HG03045 (cell line): ENCODE data around the gene MS4A4E.
"Not testable (repeated sequence)": the region's sequence is repeated elsewhere in the genome, so short reads cannot be mapped to it uniquely, and the experiment has no call there.

ENCODE experiments used
- ATAC-seq: cut with Tn5 transposase; IDR thresholded peaks from one replicate; pipeline ENCODE4 v1.9.1; 2021; ENCODE audit warnings: mild to moderate bottlenecking, moderate library complexity; ENCODE audit not compliant: unreplicated experiment

The MS4A4E gene

DNA sequence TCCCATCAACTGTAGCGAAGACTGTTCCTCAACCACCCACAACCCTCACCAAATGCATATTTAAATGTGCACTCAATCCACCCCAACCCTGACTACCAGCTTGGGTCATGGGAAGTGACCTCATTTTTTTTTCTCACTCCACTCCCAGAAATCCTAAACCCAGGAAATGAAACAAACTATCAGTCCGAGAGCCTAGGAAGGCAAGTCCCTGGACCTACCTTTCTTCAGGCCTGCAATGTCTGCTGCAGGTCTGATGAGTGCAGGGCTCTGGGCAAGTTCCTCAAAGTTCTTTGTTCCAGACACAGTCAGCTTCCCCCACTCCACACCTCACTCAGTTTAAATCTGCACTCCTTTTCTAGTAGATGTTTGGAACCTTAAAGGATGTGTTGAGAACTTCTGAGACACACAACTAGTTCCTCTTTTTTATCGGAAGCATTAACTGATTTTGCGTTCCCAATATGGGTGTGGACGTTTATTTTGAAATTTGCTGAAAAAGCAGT is at the start of gene MS4A4E:
MS4A4E (minus strand) TSS at position 398 of the 500 bp plus-strand sequence. CDS start 13,082 bp downstream, outside the sequence.
- ATAC-seq = no peak

DNA sequence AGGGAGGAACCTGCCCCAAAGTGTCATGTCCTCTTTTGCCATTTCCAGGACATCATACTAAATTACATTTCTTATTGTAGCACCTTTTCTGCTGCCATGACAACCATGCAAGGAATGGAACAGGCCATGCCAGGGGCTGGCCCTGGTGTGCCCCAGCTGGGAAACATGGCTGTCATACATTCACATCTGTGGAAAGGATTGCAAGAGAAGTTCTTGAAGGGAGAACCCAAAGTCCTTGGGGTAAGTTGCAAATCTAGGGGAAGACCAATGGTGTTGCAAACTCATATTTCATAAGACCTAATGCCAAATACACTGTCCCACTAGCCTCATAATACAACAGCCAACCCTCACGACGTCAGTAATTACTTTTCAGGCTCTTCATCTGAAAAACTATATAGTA is 49.2 kb upstream of the MS4A4E start:
- no peak for ATAC-seq

DNA sequence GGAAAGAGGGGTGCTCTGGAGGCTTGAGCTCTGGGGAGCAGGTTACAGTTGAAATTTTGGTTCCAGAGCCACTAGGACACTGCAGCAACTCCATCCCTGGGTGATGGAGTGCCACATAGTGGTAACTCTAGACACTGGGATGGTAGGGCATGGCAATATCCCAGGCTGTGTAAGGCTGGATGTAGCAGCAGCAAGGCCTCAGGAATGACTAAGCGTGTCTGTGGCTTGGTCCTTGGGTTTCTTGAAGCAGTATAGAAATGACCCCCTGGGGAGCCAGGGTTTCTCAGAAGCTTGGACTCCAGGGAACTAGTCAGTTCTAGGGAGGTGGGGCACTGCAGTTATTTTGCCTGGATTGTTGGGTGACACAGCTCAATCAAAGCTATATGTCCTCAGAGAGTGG is 45.6 kb upstream of the MS4A4E start:
- ATAC-seq = no peak

DNA sequence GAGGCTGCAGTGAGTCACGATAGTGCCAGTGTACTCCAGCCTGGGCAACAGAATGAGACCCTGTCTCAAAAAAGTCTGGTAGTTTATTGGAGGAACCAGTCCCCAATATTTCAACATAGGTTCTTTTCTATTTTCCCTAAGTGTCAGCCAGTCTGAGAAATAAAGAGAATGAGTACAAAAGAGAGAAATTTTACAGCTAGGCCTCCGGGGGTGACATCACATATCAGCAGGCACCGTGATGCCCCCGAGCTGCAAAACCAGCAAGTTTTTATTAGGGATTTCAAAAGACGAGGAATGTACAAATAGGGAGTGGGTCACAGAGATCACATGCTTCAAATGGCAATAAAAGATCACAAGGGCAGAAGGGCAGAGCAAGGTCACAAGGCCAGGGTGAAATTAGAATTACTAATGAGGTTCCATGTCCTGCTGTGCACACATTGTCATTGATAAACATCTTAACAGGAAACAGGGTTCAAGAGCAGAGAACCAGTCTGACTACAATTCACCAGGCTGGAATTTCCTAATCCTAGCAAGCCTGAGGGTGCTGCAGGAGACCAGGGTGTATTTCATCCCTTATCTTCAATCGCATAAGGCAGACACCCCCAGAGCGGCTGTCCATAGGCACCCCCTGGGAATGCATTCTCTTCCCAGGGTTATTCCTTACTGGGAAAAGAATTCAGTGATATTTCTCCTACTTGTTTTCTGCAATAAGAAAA is 42.6 kb upstream of the MS4A4E start:
- ATAC-seq = not testable (repeated sequence)

DNA sequence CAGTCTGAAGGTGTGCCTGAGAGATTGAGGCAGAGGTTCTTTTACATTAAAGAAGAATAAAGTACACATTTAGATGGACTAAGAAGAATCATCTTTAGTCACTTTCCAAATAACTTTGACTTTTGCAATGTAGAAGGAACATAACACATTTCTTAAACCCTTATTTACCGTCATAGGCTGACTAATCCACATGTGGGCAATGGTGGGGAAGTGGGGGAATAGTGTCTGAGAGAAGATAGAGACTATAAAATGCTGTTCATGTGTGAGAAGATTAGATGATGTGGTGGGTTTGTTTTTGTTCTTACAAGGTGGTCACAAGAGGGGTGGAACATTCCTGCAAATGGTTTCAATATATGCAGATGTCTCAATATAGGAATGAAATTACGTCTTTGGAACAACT is 39.3 kb upstream of the MS4A4E start:
- ATAC-seq = no peak

DNA sequence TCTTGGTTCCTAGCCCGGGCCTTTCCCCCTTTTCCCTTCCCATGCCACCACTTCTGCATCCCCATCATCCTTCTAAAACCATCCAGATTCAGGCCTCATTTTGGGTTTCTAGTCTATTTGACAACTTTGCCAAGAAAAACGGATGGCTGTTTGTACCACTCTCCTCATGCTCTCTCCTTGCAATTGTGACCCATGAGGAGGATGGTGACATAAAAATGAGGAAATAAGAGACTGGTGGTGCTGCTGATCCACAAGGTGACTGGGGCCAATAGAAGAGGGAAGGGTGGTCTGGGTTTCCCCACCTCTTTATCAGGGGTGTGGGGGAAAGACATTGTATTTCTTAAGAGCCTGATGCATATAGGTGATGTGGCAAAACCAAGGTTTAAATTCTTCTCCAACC is 38.5 kb upstream of the MS4A4E start:
- ATAC-seq = no peak

DNA sequence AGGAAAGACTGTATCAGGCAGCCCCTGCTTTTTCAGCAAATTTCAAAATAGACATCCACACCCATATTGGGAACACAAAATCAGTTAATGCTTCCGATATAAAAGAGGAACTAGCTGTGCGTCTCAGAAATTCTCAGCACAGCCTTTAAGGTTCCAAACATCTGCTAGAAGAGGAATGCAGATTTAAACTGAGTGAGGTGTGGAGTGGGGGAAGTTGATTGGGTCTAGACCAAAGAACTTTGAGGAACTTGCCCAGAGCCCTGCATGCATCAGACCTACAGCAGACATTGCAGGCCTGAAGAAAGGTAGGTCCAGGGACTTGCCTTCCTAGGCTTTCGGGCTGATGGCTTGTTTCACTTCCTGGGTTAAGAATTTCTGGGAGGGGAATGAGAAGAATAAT is 37.5 kb upstream of the MS4A4E start, which contains the start of gene MS4A4A:
MS4A4A (plus strand) TSS at position 255 of the 400 bp plus-strand sequence; CDS start at position 265, 10 bp downstream.
- no peak for ATAC-seq

DNA sequence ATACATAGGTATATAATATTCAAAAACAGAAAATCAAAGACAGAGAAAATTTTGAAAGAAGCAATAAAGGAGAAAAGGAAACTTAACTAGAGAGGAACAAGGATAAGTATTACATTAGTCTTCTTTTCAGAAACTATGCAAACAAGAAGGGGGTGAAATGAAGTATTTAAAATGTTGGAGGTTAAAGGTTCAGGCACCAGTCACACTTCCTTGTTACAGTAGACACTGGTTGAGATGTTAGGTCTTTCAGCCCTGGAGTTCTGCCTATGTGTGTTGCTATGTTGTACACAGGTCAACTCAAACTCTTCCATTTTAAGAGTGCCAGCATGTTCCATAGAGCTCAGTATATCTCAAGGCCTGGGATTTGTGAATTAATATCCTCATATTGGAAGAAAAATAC is 31.5 kb upstream of the MS4A4E start:
- ATAC-seq = no peak

DNA sequence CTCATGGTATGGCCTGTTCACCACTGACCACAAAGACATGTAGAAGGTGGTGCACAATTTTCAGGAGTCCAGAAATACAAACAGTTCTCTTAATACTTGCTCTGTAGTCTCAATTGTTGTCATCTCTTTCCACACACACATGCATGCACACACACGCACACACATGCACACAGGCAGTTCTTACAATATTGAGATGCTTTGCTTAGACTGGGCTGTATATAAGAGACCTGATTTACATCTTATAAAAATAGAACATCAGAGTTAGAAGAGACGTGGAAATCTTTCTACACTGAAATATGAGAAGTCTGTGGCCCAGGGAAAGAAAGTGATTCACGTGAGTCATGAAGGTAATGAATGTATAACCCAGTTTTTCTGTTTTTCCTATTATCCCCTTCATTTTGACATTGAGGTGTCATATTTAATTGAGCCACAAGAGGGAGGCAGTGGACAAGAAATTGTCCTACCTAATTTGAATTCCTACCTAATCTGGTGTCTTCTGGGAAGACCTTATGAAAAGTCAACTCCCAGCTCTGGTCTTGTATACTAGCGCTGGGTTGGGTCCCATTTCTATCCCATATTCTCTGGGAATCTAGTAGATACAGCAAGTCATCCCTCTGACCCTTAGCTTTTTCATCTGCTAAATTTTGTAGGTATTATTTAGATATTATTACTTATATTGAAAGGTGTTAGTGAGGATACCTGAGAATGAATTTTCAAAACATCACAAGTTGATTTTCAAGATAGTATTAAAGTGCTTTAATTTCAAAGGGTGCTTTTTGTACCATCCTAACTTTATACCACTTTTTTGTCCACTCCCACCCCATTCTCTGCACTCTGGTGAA is 22.7 kb upstream of the MS4A4E start:
- no peak for ATAC-seq

DNA sequence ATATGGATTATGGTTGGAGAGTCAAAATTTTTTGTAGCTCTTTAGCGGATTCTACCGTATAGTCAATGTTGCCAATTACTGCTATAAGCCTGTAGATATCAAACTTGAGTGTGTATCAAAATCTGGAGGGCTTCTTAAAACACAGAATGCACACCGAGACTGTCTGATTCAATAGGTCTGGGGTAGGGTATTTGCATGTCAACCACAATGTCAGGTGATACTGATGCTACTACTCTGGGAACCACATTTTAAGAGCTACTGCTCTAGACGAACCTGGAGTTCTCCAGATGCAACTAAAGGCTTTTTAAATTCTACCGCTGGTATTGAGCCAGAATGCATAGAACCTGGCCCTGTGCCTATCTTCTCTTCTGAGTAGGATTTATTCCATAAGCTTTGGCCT is 21.7 kb upstream of the MS4A4E start:
- no peak for ATAC-seq

DNA sequence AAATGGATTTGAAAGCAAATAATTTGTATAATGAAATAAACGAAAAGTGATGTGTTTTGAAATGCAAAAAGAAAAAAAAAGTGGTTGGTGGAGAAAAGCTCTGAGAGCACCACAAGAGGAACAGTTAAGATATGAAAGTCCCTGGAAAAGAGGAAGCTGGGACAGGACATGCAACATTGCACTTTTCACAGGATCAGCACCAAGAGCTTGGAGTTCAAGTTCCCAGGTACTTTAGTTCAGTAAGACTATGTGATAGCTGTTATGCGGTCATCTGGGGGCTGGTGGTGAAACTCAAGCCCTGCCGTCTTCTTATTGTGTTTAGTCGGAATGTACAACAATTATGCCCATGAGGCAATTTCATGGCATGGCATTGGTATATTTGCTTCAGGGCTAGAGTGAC is 20.5 kb upstream of the MS4A4E start:
- ATAC-seq = no peak

DNA sequence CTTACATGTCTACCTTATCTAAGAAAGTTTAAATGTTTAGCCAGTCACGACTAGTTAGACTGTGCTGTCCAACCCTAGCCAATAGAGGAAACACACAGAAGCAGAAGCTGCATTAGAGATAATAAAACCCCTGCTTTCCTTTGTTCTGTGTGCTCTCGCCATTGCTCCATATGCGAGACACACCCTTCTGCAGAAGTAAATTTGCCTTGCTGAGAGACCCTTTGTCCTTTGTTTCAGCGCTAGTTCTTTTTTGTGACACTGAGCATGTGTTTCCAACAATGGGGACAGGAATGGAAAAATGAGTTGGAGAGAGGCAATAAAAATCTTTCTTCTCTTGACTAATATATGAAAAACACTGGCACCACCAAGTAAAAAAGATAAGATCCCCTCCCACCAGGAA is 18.1 kb upstream of the MS4A4E start:
- ATAC-seq = no peak

DNA sequence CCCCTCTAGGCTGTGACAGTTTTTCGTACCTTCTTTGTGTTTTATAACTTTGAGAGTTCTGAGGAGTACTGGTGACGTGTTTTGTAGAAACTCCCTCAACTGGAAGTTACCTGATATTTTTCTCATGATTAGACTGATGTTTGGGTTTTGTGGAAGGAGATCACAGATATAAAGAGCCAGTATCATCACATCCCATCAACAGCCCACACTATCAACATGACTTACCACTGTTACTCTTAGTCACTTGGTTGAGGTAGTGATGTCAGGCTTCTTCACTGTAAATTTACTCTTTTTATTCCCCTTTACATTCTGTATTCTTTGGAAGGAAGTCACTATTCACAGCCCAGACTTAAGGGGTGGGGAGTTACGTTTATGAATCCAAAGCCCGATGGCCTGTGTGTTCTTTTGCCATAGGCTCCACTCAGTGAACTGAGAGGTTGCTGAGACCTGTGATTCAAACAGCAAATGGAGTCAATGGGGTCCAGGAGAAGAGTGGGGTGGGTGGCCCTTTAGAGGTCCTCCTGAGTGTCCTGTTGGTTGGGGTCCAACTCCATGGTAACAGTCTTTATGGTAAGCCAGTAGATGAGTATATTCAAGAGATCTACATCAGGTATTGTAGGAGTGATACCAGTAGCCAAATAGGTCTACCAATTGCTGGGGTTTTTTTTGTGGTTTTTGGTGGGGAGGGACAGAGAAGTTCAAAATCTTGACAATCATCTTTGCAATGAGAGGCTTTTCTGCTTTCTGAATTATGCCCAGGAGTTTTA is 15.2 kb upstream of the MS4A4E start:
- ATAC-seq = no peak

DNA sequence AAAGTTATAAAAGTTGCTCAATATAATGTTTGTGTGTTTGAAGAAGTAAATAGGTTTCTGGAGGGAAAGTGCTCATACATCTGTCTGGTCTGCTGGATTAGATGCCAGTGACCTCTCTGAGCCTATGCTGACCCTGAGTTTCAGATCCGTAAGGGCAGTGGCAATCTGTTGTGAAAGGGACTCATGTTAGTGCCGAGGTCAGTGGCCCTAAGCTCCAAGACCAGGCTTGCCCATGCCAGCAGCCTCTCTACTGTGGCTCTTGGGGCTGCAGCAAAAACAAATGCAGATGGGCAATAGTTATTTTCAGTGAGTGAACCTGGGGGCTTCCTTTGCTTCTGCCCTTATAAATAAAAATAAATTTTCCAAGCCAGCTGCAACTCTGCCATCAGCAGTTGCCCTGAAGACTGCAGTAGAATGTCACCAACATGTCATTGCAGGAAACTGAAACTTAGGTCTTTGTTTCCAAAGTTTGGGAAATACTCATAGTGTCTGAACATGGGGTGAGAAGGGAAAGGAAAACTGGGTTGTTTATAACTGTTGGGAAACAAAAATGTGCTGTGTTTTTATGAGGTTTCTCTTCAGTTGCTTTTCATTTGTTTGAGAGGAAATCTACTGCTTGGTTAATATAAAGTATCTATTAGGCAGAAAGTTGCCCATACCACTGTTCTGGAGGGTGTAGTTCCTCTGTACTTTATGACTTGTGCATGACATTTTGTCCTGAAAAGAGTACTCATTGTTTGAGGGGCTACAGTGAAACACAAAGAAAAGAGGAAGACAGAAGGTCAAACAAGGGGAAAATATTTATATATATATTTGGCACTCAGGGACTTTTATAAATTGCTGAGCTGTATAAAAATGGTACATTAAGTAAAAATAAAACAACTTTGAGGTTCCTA is 9.5 kb upstream of the MS4A4E start:
- ATAC-seq = no peak

DNA sequence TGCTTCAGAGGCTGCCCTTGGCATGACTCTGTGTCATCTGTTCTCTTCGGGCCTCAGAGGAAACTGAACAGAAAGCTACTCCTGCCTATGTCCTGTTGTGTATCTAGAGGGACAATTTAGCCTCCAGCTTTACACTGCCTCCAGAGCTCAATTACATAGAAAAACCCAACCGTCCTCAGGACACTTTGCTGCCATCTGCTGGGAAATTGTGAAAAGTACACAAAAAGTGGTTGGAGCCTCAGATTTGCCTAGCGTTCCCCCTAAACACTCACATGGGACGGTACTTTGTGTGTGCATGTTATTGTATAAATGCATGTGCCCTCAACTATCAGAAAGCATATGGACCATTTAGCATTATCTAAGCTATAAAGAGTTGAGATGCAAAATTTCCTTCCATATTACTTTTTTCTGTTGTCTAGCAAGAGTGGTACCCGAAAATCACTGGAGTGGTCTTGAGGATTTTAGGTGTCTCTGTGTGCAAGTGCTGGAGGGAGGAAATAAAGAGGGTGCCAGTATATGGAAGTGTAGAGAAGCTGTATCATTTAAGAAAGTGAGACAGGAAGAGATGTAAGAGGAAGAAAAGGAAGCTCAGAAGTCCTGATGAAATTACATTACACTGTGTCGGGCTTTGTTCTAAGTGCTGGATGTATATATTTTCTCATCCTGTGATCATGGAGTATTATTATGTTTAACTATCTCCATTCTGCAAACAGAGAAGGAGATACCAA is 8.7 kb upstream of the MS4A4E start:
- no peak for ATAC-seq

DNA sequence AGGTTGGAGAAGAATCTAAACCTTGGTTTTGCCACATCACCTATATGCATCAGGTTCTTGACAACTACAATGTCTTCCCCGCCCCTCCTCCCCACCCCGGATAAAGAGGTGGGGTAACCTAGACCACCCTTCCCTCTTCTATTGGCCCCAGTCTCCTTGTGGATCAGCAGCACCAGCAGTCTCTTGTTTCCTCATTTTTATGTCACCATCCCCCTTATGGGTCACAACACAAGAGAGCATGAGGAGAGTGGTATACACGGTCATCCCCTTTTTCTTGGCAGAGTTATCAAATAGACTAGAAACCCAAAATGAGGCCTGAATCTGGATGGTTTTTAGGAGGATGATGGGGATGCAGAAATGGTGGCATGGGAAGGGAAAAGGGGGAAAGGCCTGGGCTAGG is 1.2 kb downstream of the MS4A4E start:
- ATAC-seq = no peak

DNA sequence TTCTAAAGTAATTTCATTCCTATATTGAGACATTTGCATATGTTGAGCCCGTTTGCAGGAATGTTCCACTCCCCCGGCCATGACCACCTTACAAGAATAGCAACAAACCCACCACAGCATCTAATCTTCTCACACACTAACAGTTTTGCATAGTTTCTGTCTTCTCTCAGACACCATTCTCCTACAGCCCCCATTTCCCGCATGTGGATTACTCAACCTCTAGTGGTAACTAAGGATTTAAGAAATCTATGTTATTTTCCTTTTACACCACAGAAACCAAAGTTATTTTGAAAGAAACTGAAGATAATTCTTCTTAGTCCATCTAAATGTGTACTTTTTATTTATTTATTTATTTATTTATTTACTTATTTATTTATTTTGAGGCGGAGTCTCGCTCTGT is 2.3 kb downstream of the MS4A4E start:
- ATAC-seq = no peak

DNA sequence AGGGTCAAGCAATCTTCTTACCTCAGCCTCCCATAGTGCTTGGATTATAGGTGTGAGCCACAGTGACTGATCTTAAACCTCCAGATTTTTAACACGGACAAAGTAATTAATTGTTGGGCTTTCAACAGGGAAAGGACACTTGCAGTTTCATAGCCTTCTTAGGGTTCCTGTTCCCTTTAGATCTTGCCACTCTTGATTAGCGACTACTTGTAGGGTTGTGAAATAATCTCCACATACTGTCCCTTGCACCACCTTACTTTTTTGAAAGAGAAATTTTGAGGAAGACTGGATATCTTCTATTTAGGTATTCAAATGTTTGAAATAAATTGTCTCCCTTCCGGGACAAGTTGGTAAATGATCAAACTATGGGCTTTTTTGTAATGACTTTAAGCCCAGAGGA is 7.6 kb downstream of the MS4A4E start:
- ATAC-seq = no peak

DNA sequence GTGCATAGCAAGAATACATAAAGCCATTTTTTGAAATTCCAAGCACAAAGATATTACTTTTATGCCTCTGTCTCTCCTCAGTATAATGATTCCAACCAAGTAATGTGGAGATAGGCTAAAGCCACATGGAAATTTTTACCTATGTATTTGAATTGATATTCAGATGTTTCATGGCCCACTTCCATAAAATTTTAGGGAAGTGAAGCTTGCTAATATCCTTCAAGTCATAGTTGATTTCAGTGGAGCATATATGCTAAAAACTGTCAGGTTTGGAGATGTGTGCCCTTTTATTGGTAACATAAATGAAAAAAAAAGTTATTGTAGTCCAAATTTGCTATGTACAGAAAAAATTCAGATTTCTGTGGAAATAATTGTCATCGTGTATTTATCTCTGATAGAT is 12.3 kb downstream of the MS4A4E start:
- ATAC-seq = no peak

DNA sequence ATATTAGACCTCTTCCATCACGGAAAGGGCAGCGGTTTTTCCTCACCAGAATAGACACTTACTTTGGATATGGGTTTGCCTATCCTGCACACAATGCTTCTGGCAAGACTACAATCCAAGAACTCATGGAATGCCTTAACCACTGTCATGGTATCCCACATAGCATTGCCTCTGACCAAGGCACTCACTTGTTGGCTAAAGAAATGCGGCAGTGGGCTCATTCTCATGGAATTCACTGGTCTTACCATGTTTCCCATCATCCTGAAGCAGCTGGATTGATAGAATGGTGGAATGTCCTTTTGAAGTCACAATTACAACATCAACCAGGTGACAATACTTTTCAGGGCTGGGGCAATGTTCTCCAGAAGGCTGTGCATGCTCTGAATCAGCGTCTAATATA is 20.8 kb downstream of the MS4A4E start:
- no peak for ATAC-seq
